ENCODE data around the gene TMEM37.

The TMEM37 gene

GRCh38 chr2:119417908-119418307 lies 13.7 kb upstream of the TMEM37 start:
- H3K36me3 ChIP-seq (ENCODE audit: low read depth), result no peaks in the 10 kb centered on the region

DNA sequence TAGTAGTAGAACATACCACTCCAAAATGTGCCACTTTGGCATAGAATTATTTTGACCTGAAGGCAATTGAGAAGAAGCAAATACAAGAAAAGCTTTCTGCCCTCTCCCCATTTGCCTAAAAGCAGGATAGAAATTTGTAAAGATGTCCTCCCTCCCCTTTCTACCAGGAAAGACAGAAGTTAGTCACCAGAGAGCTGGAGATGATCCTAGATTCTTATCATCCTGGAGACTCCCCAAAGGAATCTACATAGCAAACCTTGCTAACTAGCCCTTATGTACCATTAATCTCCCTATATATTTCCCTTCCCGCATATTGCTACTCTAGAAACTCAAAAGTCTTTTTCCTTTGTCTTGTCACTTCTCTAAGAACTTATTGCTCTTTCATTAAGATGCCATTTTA lies 12.6 kb upstream of the TMEM37 start:
- no peak for ATAC-seq (ENCODE audit: low read depth)
- no peak overlapping the region for H3K4me3 ChIP-seq (ENCODE audit: severe bottlenecking)
- H3K36me3 ChIP-seq (ENCODE audit: low read depth), result no peaks in the 10 kb centered on the region
- H3K27ac ChIP-seq (ENCODE audit: poor library complexity, severe bottlenecking), result no peak overlapping the region
- no peaks in the 10 kb centered on the region for H3K27me3 ChIP-seq (ENCODE audit: insufficient read depth, poor library complexity, severe bottlenecking)
- TF ChIP-seq, protein P1, sequence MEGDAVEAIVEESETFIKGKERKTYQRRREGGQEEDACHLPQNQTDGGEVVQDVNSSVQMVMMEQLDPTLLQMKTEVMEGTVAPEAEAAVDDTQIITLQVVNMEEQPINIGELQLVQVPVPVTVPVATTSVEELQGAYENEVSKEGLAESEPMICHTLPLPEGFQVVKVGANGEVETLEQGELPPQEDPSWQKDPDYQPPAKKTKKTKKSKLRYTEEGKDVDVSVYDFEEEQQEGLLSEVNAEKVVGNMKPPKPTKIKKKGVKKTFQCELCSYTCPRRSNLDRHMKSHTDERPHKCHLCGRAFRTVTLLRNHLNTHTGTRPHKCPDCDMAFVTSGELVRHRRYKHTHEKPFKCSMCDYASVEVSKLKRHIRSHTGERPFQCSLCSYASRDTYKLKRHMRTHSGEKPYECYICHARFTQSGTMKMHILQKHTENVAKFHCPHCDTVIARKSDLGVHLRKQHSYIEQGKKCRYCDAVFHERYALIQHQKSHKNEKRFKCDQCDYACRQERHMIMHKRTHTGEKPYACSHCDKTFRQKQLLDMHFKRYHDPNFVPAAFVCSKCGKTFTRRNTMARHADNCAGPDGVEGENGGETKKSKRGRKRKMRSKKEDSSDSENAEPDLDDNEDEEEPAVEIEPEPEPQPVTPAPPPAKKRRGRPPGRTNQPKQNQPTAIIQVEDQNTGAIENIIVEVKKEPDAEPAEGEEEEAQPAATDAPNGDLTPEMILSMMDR (IDR thresholded peaks at IDR 0.05; ENCODE audit: poor library complexity, severe bottlenecking), result no peak
- H3K4me1 ChIP-seq (ENCODE audit: insufficient read depth, poor library complexity, severe bottlenecking), result no peaks in the 10 kb centered on the region
- H3K9me3 ChIP-seq (ENCODE audit: severe bottlenecking), result no peaks in the 10 kb centered on the region
- DNase-seq (ENCODE audit: low spot score), result no peak

More at GRCh38 chr2:119417908-119418307, 13.7 kb upstream of the TMEM37 start:
- H3K9me3 ChIP-seq (ENCODE audit: severe bottlenecking), result no peaks in the 10 kb centered on the region
- no peaks in the 10 kb centered on the region for H3K4me1 ChIP-seq (ENCODE audit: insufficient read depth, poor library complexity, severe bottlenecking)
- no peaks in the 10 kb centered on the region for H3K27me3 ChIP-seq (ENCODE audit: insufficient read depth, poor library complexity, severe bottlenecking)
- H3K4me3 ChIP-seq (ENCODE audit: severe bottlenecking), result no peak overlapping the region
- DNase-seq (ENCODE audit: low spot score) (no peak), ATAC-seq (ENCODE audit: low read depth) (no peak)
- H3K27ac ChIP-seq (ENCODE audit: poor library complexity, severe bottlenecking), result no peak overlapping the region
- TF ChIP-seq, protein P1 (IDR thresholded peaks at IDR 0.05; ENCODE audit: poor library complexity, severe bottlenecking), result no peak

DNA sequence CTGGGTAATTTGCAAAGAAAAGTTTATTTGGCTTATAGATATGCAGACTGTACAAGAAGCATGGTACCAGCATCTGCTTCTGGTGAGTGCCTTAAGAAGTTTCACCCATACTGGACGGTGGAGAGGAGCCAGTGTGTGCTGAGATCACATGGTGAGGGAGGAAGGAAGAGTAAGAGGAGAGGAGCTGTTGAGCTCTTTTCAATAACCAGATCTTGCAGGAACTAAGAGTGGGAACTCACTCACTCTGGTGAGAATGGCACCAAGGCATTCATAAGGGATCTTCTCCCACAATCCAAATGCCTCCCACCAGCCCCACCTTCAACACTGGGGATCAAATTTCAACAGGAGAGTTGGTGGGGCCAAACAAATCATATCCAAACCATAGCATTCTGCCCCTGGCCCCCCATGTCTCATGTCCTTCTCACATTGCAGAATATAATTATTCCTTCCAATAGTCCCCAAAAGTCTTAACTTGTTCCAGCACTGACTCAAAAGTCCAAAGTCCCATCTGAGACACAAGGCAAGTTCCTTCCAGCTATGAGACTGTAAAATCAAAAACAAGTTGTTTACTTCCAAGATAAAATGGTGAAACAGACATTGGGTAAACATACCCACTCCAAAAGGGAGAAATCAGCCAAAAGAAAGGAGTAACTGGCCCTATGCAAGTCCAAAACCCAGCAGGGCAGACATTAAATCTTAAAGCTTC lies 11.7 kb upstream of the TMEM37 start:
- H3K36me3 ChIP-seq (ENCODE audit: low read depth), result no peaks in the 10 kb centered on the region
- H3K27me3 ChIP-seq (ENCODE audit: insufficient read depth, poor library complexity, severe bottlenecking), result no peaks in the 10 kb centered on the region
- ATAC-seq (ENCODE audit: low read depth) (no peak), DNase-seq (ENCODE audit: low spot score) (no peak)
- TF ChIP-seq, protein P1 (IDR thresholded peaks at IDR 0.05; ENCODE audit: poor library complexity, severe bottlenecking), result no peak
- no peaks in the 10 kb centered on the region for H3K4me1 ChIP-seq (ENCODE audit: insufficient read depth, poor library complexity, severe bottlenecking)
- H3K27ac ChIP-seq (ENCODE audit: poor library complexity, severe bottlenecking), result no peak overlapping the region
- H3K4me3 ChIP-seq (ENCODE audit: severe bottlenecking), result no peak overlapping the region
- H3K9me3 ChIP-seq (ENCODE audit: severe bottlenecking), result no peaks in the 10 kb centered on the region

DNA sequence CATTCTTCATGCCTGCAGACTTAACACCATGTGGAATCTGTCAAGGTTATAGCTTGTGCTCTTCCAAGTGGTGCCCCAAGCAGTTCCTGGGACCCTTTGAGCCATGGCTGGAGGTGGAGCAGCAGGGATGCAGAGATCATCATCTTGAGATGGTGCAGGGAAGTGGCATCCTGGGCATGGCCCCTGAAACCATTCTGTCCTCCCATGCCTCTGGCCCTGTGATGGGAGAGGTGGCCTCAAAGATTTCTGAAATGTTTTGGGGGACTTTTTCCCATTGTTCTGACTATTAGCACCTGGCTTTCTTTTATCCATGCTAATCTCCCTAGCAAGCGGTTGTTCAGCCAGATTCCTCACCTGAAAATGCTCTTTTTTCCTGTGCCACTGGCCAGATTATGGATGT lies 10.3 kb upstream of the TMEM37 start:
- Histone ChIP-seq H3K4me3 (ENCODE audit: severe bottlenecking) (no peak overlapping the region), H3K9me3 (ENCODE audit: severe bottlenecking) (no peaks in the 10 kb centered on the region), H3K4me1 (ENCODE audit: insufficient read depth, poor library complexity, severe bottlenecking) (no peaks in the 10 kb centered on the region), H3K27ac (ENCODE audit: poor library complexity, severe bottlenecking) (no peak overlapping the region), H3K27me3 (ENCODE audit: insufficient read depth, poor library complexity, severe bottlenecking) (no peaks in the 10 kb centered on the region), H3K36me3 (ENCODE audit: low read depth) (no peaks in the 10 kb centered on the region)
- ATAC-seq (ENCODE audit: low read depth) (no peak), DNase-seq (ENCODE audit: low spot score) (no peak)
- TF ChIP-seq, protein P1 (IDR thresholded peaks at IDR 0.05; ENCODE audit: poor library complexity, severe bottlenecking), result no peak

- Histone ChIP-seq H3K27me3 (ENCODE audit: insufficient read depth, poor library complexity, severe bottlenecking) (no peaks in the 10 kb centered on the region), H3K9me3 (ENCODE audit: severe bottlenecking) (no peaks in the 10 kb centered on the region), H3K36me3 (ENCODE audit: low read depth) (no peaks in the 10 kb centered on the region), H3K27ac (ENCODE audit: poor library complexity, severe bottlenecking) (no peak overlapping the region), H3K4me1 (ENCODE audit: insufficient read depth, poor library complexity, severe bottlenecking) (no peaks in the 10 kb centered on the region), H3K4me3 (ENCODE audit: severe bottlenecking) (no peak overlapping the region)
- TF ChIP-seq, protein P1 (IDR thresholded peaks at IDR 0.05; ENCODE audit: poor library complexity, severe bottlenecking), result no peak
- DNase-seq (ENCODE audit: low spot score) (no peak), ATAC-seq (ENCODE audit: low read depth) (no peak)
Measured at GRCh38 chr2:119421741-119422140, 9.9 kb upstream of the TMEM37 start.

Measured in RWPE2 (cell line).